Small intestine (tissue), 7 donors: Measurements from ENCODE around the gene FHL2. TPM values are rescaled to one million over a fixed set of nuclear protein-coding genes. Genes with fewer than 3 reads are reported as not detected.

Experiments used
- DNase-seq, 2 donors: peaks; one replicate each; pipeline versions ENCODE4 v3.0.0 to v3.0.0-alpha.2; 2013
- FAIRE-seq: peaks from 2 replicates; lab custom pipeline; 2012; peaks lifted over from hg19 to GRCh38; lab: Jason Lieb, UNC
- H3K27ac ChIP-seq, 3 donors: one replicate each; pipeline ENCODE4 v1.5.1; 2013; ENCODE audit warnings: low read length in 2 of 3, mild to moderate bottlenecking in 2 of 3, control low read depth in 1 of 3, inconsistent platforms in 1 of 3, low read depth in 1 of 3, moderate library complexity in 1 of 3
- H3K27me3 ChIP-seq, 3 donors: one replicate each; pipeline ENCODE4 v1.6.1; 2013; ENCODE audit warnings: low read length in 3 of 3, inconsistent platforms in 1 of 3; ENCODE audit not compliant: control insufficient read depth in 3 of 3, insufficient read depth in 3 of 3
- H3K36me3 ChIP-seq, 3 donors: one replicate each; pipeline ENCODE4 v1.6.1; 2013; ENCODE audit warnings: low read length in 3 of 3, inconsistent platforms in 1 of 3, low read depth in 1 of 3, mild to moderate bottlenecking in 1 of 3, moderate library complexity in 1 of 3; ENCODE audit not compliant: control insufficient read depth in 3 of 3, insufficient read depth in 2 of 3
- H3K4me1 ChIP-seq, 3 donors: one replicate each; pipeline ENCODE4 v1.6.1; 2013; ENCODE audit warnings: low read length in 2 of 3, inconsistent platforms in 1 of 3, low read depth in 1 of 3, mild to moderate bottlenecking in 1 of 3, moderate library complexity in 1 of 3; ENCODE audit not compliant: control insufficient read depth in 3 of 3, insufficient read depth in 2 of 3
- H3K4me3 ChIP-seq, 3 donors: one replicate each; pipeline ENCODE4 v1.5.1; 2013; ENCODE audit warnings: low read length in 3 of 3, control low read depth in 1 of 3, inconsistent platforms in 1 of 3, low read depth in 1 of 3, mild to moderate bottlenecking in 1 of 3, moderate library complexity in 1 of 3
- H3K9me3 ChIP-seq, 2 donors: one replicate each; pipeline ENCODE4 v1.6.1; 2013; ENCODE audit warnings: low read depth in 1 of 2, low read length in 1 of 2; ENCODE audit not compliant: control insufficient read depth in 2 of 2, insufficient read depth in 1 of 2
- WGBS, 3 donors: extraction: QIAGEN DNeasy Blood & Tissue Kit; methylation state at CpG; one replicate each; pipeline ENCODE4 v1.1.7; 2013; 5-methylcytosine and 5-hydroxymethylcytosine counted together
- polyA plus RNA-seq, 4 donors: library from polyadenylated mRNA; stranded (reverse) in 3 of 4; unstranded in 1 of 4; fragments of 200-250 nt in 3 of 4; fragments of 120-200 nt in 1 of 4; gene quantifications; one replicate each; pipeline versions ENCODE4 v1.2.1 to v1.2.3, GENCODE V29; 2013
- donor health status: healthy with polysubstance abuse.
- donor health status: control.
- donor health status: control.
- donor health status: Bipolar disorder and iron deficiency.
- donor health status: healthy.

FHL2 gene
- polyA plus RNA-seq, 4 donors = 22.3 to 150 (median 75.5) TPM

GRCh38 chr2:105416156-105416555 is 17.3 kb upstream of the FHL2 start:
- DNase-seq (no peak), FAIRE-seq (no peak)
- H3K36me3 ChIP-seq = no peaks in the 10 kb centered on the region
- peaks cover 0 to 2% (median 0%) of the 10 kb centered on the region in 3 donors for H3K4me1 ChIP-seq
- H3K4me3 ChIP-seq = no peak overlapping the region
- H3K9me3 ChIP-seq = peaks cover 0 to 8% of the 10 kb centered on the region in 2 donors
- WGBS, 3 donors = 65 to 75% (median 71%) methylated on average over 3 of the region's 3 CpGs
- H3K27ac ChIP-seq = no peak overlapping the region
- peaks cover 0 to 2% (median 0%) of the 10 kb centered on the region in 3 donors for H3K27me3 ChIP-seq

DNA sequence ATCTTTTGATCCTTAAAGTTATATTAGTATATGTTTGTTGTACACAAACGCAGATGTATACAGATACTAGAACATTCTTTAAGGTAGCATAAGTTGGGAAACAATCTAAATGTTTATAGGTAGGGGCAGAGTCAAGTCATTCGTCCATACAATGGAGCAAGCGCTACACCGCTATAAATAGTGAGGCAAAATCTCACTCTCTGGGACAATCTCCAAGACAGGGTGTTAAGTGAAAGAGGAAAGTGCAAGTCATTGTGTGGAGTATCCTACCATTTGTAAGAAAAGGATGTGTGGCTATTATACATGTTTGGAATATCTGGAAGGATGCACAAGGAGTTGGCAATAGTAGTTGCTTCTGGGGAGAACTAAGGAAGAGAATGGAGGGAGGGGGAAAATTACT is 16.2 kb upstream of the FHL2 start:
- Histone ChIP-seq H3K27ac (no peak overlapping the region), H3K4me3 (no peak overlapping the region), H3K9me3 (peaks cover 0 to 4% of the 10 kb centered on the region in 2 donors), H3K27me3 (peaks cover 0 to 2% (median 0%) of the 10 kb centered on the region in 3 donors), H3K36me3 (no peaks in the 10 kb centered on the region), H3K4me1 (peaks cover 0 to 2% (median 0%) of the 10 kb centered on the region in 3 donors)
- DNase-seq (no peak), FAIRE-seq (no peak)
- WGBS, 3 donors = 76 to 91% (median 86%) methylated on average over 4 of the region's 4 CpGs

DNA sequence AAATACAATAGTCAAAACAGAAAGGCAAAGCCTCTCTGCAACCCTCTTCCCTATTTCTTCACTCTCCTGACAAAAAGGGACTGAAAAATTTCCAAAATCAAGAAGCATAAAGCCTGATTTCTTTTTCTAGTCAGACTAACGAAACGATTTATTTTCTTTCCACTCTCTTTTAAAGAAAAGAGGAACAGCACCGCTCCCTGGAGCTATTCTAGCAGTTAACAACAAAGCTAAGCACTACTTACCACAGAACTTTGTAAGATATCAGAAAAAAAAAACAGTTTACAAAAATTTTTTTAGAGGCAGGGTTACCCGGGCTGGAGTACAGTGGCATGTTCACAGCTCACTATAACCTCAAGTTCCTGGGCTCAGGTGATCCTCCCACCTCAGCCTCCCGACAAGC is 14.4 kb upstream of the FHL2 start:
- 66 to 74% (median 67%) methylated on average over 5 of the region's 5 CpGs for WGBS, 3 donors
- Histone ChIP-seq H3K27me3 (peaks cover 0 to 2% (median 0%) of the 10 kb centered on the region in 3 donors), H3K4me1 (peaks cover 0 to 2% (median 0%) of the 10 kb centered on the region in 3 donors), H3K9me3 (no peaks in the 10 kb centered on the region), H3K27ac (no peak overlapping the region), H3K4me3 (no peak overlapping the region), H3K36me3 (no peaks in the 10 kb centered on the region)
- FAIRE-seq (no peak), DNase-seq (no peak)

- Histone ChIP-seq H3K4me3 (no peak overlapping the region), H3K4me1 (peaks cover 0 to 2% (median 0%) of the 10 kb centered on the region in 3 donors), H3K9me3 (no peaks in the 10 kb centered on the region), H3K27me3 (no peaks in the 10 kb centered on the region), H3K36me3 (no peaks in the 10 kb centered on the region), H3K27ac (no peak overlapping the region)
- no peak for FAIRE-seq
- DNase-seq = no peak
- 73 to 81% (median 74%) methylated on average over 11 of the region's 11 CpGs for WGBS, 3 donors
Measured at GRCh38 chr2:105412584-105412983, 13.7 kb upstream of the FHL2 start.

- Histone ChIP-seq H3K4me1 (peaks cover 0 to 2% (median 0%) of the 10 kb centered on the region in 3 donors), H3K27me3 (no peaks in the 10 kb centered on the region), H3K9me3 (no peaks in the 10 kb centered on the region), H3K4me3 (no peak overlapping the region), H3K36me3 (no peaks in the 10 kb centered on the region), H3K27ac (peak overlapping the region in 2 of 3 donors; percentile 4 to 67)
- DNase-seq (peak; percentile 67 to 92), FAIRE-seq (no peak)
- WGBS, 3 donors = 65 to 81% (median 75%) methylated on average over 6 of the region's 6 CpGs
Measured at GRCh38 chr2:105411720-105412407, 13.0 kb upstream of the FHL2 start.

DNA sequence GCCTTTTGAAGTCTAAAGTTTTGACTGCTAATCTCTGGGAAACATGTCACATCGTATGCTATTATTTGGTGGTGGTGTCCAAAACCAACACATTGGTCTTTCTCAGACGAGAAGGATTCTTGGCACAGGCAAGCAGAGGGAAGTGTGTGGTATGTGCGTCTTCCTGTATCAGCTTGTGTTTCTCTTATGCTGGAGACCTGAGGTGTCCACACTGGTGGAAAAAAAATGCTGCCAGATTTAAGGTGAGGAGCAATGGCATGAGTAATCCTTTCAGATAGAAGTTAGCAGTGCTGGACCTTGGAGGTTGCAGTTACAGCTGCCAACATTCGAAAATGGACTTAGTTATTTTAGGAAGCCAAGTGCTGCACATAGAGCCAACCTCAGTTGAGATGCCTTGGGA is 11.7 kb upstream of the FHL2 start:
- peaks cover 0 to 2% (median 0%) of the 10 kb centered on the region in 3 donors for H3K4me1 ChIP-seq
- no peak for FAIRE-seq
- no peaks in the 10 kb centered on the region for H3K36me3 ChIP-seq
- no peaks in the 10 kb centered on the region for H3K9me3 ChIP-seq
- H3K4me3 ChIP-seq = no peak overlapping the region
- no peak overlapping the region for H3K27ac ChIP-seq
- no peaks in the 10 kb centered on the region for H3K27me3 ChIP-seq
- DNase-seq = no peak
- WGBS, 3 donors = 52 to 77% (median 69%) methylated on average over 4 of the region's 4 CpGs

GRCh38 chr2:105409717-105410116 is 10.9 kb upstream of the FHL2 start:
- no peaks in the 10 kb centered on the region for H3K36me3 ChIP-seq
- no peak for DNase-seq
- FAIRE-seq = no peak
- no peak overlapping the region for H3K27ac ChIP-seq
- 66 to 68% (median 67%) methylated on average over 6 of the region's 6 CpGs for WGBS, 3 donors
- H3K9me3 ChIP-seq = no peaks in the 10 kb centered on the region
- peaks cover 0 to 2% (median 0%) of the 10 kb centered on the region in 3 donors for H3K4me1 ChIP-seq
- no peak overlapping the region for H3K4me3 ChIP-seq
- H3K27me3 ChIP-seq = no peaks in the 10 kb centered on the region

DNA sequence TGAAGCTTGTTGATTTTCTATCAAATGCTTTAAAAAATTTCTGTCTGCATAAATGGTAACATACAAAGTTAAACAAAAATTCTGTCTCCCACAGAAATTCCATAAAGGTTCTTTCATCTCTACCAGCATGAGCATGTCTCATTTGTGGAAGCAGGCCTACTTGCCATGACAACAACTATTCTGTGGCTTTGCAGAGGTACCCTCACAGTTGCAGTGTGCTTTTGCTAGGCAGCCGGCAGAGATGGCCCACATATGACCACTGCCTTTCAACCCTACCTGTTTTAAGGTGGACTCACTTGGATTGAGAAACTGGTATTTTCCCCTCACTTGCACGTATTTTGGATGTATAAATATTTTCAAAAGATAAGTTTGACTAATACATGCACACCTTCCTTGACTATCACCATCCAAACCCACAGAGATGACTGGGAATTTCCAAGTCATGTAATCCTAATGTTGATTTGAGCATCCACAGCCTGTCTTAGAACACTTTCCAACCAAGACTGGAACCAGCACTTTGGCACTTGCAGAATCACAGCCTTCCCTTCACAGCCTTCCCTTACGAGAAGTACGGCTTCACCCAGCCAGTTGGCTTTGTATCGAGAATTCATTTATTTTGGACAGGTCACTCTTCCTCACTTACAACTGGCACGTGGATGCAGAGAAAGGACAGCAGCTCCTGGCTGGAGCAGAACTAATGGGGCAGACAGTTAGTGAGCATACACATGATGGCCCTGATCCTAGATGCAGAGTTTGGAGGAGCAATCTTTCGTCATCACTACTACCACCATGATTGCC is 9.3 kb upstream of the FHL2 start:
- DNase-seq (no peak), FAIRE-seq (no peak)
- H3K4me1 ChIP-seq = peaks cover 5 to 15% (median 9%) of the 10 kb centered on the region in 3 donors
- H3K4me3 ChIP-seq = no peak overlapping the region
- no peaks in the 10 kb centered on the region for H3K27me3 ChIP-seq
- 91 to 95% (median 92%) methylated on average over 7 of the region's 7 CpGs for WGBS, 3 donors
- no peaks in the 10 kb centered on the region for H3K9me3 ChIP-seq
- no peak overlapping the region for H3K27ac ChIP-seq
- H3K36me3 ChIP-seq = no peaks in the 10 kb centered on the region
